ENCODE data around the gene WHRN.

Gene WHRN

GRCh38 chr9:114446672-114447450, 58.4 kb downstream of the WHRN start:
- DNase-seq, result no peak

DNA sequence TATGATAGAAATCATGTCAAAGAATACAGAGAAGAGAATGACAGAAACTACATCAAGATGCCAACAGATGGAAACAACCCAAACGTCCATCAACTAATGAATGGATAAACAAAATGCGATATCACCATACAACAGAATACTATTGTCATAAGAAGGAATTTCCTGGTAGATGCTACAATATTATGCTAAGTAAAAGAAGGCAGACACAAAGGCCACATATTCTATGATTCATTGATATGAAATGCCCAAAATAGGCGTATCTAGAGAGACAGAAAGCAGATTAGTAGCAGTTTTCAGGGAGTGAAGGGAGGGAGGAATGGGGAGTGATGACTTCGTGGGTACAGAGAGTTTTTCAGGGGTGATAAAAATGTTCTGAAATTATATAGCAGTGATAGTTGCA, 59.2 kb downstream of the WHRN start:
- no peak for DNase-seq

GRCh38 chr9:114445616-114446015, 59.7 kb downstream of the WHRN start:
- DNase-seq, result no peak

- peak; percentile 65 for DNase-seq
Measured at GRCh38 chr9:114442022-114442421, 63.3 kb downstream of the WHRN start.

GRCh38 chr9:114437401-114437893, 67.8 kb downstream of the WHRN start:
- no peak for DNase-seq

DNA sequence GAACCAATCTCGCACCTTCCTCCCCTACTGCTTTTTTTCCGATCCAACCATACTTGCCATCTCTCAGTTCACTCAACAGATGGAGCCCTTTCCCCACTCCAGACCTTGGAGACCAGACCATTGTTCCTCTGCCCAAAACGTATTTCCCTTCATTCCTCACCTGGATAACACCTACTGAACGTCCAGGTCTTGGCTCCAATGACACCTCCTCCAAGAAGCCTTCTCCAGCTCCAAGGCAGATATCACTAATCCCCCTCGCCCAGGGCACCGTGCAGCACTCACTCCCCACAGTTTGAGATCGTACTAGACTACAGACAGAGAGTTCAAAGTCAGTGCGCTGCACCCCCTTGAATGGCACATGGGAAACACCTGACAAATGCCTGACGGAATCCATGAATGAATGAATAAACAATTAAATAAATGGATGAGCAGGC, 70.4 kb downstream of the WHRN start:
- peak; percentile 57 for DNase-seq

GRCh38 chr9:114433720-114434255, 71.5 kb downstream of the WHRN start:
- DNase-seq, result no peak

DNA sequence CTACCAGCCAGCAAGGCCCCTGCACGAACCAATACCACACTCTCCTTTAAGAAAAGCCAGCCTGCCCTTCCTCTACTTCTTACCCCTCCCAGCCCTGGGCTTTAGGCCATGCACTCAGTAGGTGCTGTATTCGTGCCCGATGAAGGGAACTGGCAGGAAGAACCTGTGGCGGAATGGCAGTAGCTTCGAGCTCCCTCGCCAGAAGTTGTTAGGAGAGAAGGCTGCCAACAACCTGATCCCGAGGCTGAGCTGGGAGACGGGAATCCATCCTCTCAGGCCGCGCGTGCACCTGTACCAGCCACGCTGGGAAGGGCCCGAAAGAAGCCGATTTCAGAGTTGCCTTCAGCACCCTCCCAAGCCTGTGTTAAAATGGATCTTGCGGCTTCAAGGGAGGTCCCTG, 72.2 kb downstream of the WHRN start:
- no peak for DNase-seq

DNA sequence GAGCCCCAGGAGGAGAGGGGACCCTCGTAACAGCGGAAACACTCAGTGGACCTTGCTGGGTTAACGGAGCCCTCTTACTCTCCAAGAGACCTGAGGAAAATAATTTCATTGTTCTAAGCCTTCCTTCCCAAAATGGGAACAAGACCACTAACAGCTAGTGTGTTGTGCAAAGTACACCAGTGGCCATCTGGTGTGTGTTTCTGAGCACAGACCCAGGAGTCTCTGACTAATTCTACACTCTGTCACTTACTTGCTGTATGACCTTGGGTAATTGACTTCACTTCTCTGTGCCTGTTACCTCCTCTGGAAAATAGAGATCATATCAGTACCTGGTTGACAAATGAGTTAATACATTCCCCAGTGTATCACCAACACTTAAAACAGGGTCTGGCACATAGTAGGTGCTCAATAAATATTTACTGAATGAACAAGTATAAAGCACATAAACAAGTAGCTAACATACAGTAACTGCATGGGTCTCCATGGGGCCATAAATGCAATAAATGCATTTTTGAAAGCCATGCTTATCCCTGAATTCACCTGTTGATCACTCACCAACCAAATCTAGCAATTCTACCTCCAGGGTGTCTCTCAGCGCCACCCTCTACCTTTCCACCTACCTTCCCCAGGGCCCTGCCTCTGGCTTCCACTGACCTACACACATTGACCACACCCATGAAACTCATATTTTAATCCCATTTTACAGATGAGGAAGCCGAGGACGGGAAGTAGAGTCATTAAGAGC, 72.8 kb downstream of the WHRN start:
- no peak for DNase-seq

DNA sequence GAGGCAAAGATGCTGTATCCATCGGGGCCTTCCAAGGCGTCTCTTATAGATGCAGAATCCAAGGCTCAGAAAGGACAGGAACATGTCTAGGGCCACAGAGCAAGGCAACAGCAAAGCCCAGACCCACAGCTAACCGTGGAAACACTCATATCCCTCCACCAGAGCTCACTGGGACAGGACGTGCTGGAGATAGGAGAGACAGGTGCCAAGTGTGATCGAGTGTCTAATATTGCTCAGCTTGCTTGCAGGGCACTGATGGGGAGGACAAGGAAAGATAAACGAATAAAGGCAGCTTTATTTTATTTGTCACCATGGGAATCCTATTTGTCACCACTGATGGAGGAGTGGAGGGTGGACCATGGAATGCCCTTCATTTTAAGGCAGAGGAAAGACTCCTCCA, 73.5 kb downstream of the WHRN start:
- DNase-seq, result no peak

DNA sequence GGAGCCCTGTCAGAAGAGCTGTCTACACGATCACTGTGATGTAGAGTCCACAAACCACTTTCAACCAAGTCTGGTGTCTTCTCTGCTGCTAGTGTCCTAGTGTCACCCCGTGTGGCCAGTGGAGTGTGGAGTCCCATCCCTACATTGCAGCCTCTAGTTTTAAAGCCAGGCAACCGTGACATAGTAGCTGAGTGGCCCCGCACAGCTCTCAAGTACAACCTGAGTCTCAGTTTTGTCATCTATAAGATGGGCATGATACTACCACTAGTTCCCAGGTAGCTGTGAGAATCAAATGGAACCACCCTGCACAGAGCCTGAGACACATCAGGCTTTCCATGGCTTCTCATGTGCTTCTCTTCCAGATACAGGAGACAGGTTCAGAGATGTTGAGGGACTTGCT, 74.3 kb downstream of the WHRN start:
- no peak for DNase-seq

- DNase-seq, result no peak
Measured at GRCh38 chr9:114430457-114430856, 74.8 kb downstream of the WHRN start.

GRCh38 chr9:114429488-114429887, 75.8 kb downstream of the WHRN start:
- DNase-seq, result no peak

GRCh38 chr9:114428466-114428865, 76.8 kb downstream of the WHRN start:
- peak; percentile 52 for DNase-seq

- no peak for DNase-seq
Measured at GRCh38 chr9:114427644-114428043, 77.6 kb downstream of the WHRN start.

GRCh38 chr9:114426046-114426948, 79.0 kb downstream of the WHRN start:
- no peak for DNase-seq

DNA sequence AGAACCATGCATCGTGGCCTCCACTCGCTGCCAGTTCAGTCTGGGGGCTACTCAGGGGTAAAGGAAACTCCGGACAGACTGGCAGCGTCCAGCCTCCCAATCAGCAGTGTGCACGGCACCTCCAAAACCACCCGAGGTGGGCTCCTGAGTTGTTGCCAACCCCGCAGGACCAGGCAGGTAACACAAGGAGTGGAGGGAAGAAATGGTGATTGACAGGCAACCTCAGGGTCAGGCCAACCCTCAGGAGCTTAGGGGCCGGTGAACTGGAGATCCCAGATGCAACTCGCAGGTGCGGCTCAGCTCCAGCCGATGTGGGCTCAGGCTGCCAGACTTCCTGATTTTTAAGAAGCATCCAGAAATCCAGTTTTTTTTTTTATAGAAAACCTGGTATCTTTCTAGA, 80.1 kb downstream of the WHRN start:
- DNase-seq, result no peak

GRCh38 chr9:114424126-114424525, 81.1 kb downstream of the WHRN start:
- DNase-seq, result no peak

GRCh38 chr9:114423181-114423580, 82.1 kb downstream of the WHRN start:
- DNase-seq, result no peak

- no peak for DNase-seq
Measured at GRCh38 chr9:114421147-114421546, 84.1 kb downstream of the WHRN start.

- no peak for DNase-seq
Measured at GRCh38 chr9:114419796-114420195, 85.5 kb downstream of the WHRN start.

GRCh38 chr9:114418053-114418452, 87.2 kb downstream of the WHRN start:
- DNase-seq, result no peak

- no peak for DNase-seq
Measured at GRCh38 chr9:114417511-114417910, 87.8 kb downstream of the WHRN start.
